ENCODE measurements around the gene PKN2.

Gene PKN2

DNA sequence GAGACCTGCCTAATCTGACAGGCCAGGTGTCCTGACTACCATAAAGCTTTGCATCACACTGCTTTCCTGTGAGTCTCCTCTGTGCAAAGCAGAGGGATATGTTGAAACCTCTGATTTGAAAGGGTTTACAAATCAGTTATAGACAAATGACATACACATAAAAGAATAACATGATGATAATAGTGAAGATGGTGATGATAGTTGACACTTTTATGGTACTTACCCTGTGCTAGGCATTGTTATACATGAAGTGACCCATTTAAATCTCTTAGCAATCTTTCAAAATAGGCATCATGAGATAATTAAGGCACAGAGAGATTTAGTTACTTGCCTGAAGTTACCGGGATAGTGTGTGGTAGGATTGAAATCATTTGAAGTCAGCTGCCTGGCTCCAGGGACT, 34.1 kb upstream of the PKN2 start:
- no peak overlapping the region for H3K27ac ChIP-seq

DNA sequence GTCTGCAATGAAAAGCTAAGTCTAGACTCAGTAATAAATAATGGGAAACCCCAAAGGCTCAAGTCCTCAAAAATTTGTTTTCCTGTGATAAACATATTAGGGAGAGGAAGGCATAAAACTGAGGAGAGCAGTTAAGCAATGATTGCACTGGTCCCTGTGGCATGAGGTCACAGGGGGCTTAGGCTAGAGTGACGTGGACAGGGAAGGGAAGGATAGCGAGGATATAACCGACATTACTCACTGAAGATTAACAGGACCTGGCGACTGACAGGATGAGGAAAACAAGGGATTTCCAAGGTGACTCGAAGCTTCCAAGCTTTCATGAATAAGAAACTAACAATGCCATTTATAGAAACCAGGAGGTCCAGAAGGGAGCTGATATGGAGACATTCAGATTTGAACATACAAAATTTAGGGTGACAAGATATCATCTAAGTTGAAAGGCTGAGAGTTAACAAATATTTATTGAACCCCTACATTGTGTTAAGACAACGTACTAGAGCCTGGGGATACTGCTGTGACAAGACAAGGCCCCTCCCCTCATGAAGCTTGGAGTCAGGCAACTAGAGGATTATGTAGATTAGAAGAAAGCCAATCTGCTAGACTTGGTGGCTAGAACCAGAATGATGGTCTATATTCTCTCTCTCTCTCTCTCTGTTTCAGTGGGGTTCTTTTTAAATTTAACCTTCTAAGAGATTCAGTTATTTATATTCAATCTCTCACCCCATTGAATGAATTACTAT, 33.2 kb upstream of the PKN2 start:
- no peak overlapping the region for H3K4me2 ChIP-seq
- H2AFZ ChIP-seq (ENCODE audit: low read depth): no peak overlapping the region
- TF ChIP-seq, protein P1, sequence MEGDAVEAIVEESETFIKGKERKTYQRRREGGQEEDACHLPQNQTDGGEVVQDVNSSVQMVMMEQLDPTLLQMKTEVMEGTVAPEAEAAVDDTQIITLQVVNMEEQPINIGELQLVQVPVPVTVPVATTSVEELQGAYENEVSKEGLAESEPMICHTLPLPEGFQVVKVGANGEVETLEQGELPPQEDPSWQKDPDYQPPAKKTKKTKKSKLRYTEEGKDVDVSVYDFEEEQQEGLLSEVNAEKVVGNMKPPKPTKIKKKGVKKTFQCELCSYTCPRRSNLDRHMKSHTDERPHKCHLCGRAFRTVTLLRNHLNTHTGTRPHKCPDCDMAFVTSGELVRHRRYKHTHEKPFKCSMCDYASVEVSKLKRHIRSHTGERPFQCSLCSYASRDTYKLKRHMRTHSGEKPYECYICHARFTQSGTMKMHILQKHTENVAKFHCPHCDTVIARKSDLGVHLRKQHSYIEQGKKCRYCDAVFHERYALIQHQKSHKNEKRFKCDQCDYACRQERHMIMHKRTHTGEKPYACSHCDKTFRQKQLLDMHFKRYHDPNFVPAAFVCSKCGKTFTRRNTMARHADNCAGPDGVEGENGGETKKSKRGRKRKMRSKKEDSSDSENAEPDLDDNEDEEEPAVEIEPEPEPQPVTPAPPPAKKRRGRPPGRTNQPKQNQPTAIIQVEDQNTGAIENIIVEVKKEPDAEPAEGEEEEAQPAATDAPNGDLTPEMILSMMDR (conservative IDR thresholded peaks at IDR 0.05; ENCODE audit: low read depth, low read length): no peak
- no peak overlapping the region for H3K4me3 ChIP-seq (IDR thresholded peaks at IDR 0.05; ENCODE audit: insufficient read depth, low read depth, low read length)
- H3K4me1 ChIP-seq (ENCODE audit: low read depth, poor library complexity, severe bottlenecking): no peaks in the 10 kb centered on the region
- no peaks in the 10 kb centered on the region for H3K79me2 ChIP-seq (ENCODE audit: insufficient read depth, low read depth)
- no peaks in the 10 kb centered on the region for H3K27me3 ChIP-seq (ENCODE audit: insufficient read depth, low read depth)
- H3K9ac ChIP-seq: no peak overlapping the region
- H3K27ac ChIP-seq: no peak overlapping the region
- H4K20me1 ChIP-seq (ENCODE audit: insufficient read depth): no peaks in the 10 kb centered on the region
- no peaks in the 10 kb centered on the region for H3K36me3 ChIP-seq (ENCODE audit: insufficient read depth)

More for the DNA sequence above, 34.1 kb upstream of the PKN2 start:
- Histone ChIP-seq H3K9ac (no peak overlapping the region), H3K79me2 (ENCODE audit: insufficient read depth, low read depth) (no peaks in the 10 kb centered on the region), H4K20me1 (ENCODE audit: insufficient read depth) (no peaks in the 10 kb centered on the region), H3K4me1 (ENCODE audit: low read depth, poor library complexity, severe bottlenecking) (no peaks in the 10 kb centered on the region), H2AFZ (ENCODE audit: low read depth) (no peak overlapping the region), H3K27me3 (ENCODE audit: insufficient read depth, low read depth) (no peaks in the 10 kb centered on the region), H3K4me3 (IDR thresholded peaks at IDR 0.05; ENCODE audit: insufficient read depth, low read depth, low read length) (no peak overlapping the region), H3K36me3 (ENCODE audit: insufficient read depth) (no peaks in the 10 kb centered on the region), H3K4me2 (no peak overlapping the region)
- TF ChIP-seq, protein P1 (conservative IDR thresholded peaks at IDR 0.05; ENCODE audit: low read depth, low read length): no peak

DNA sequence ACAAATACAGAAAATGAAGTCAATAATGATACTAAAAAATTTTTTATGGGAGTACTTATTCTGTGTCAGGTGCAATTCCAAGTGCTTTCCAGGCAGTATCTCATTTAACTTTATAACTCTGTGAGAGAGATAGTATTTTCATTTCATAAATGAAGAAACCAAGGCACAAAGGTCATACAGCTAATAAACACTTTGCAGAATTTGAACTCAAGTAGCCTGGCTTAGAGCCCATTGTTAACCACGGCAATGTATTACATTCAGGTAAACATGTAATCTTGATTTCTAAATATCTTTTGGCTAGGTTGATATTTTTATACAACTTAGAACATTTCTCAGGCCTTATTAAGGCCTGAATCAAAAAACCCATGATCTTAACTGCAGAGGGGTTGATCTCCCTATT, 28.9 kb upstream of the PKN2 start:
- Histone ChIP-seq H3K9ac (no peak overlapping the region), H3K27me3 (ENCODE audit: insufficient read depth, low read depth) (no peaks in the 10 kb centered on the region), H3K4me2 (no peak overlapping the region), H4K20me1 (ENCODE audit: insufficient read depth) (no peaks in the 10 kb centered on the region), H2AFZ (ENCODE audit: low read depth) (no peak overlapping the region), H3K27ac (no peak overlapping the region), H3K4me1 (ENCODE audit: low read depth, poor library complexity, severe bottlenecking) (no peaks in the 10 kb centered on the region), H3K4me3 (IDR thresholded peaks at IDR 0.05; ENCODE audit: insufficient read depth, low read depth, low read length) (no peak overlapping the region), H3K79me2 (ENCODE audit: insufficient read depth, low read depth) (no peaks in the 10 kb centered on the region), H3K36me3 (ENCODE audit: insufficient read depth) (no peaks in the 10 kb centered on the region)
- TF ChIP-seq, protein P1 (conservative IDR thresholded peaks at IDR 0.05; ENCODE audit: low read depth, low read length): no peak

DNA sequence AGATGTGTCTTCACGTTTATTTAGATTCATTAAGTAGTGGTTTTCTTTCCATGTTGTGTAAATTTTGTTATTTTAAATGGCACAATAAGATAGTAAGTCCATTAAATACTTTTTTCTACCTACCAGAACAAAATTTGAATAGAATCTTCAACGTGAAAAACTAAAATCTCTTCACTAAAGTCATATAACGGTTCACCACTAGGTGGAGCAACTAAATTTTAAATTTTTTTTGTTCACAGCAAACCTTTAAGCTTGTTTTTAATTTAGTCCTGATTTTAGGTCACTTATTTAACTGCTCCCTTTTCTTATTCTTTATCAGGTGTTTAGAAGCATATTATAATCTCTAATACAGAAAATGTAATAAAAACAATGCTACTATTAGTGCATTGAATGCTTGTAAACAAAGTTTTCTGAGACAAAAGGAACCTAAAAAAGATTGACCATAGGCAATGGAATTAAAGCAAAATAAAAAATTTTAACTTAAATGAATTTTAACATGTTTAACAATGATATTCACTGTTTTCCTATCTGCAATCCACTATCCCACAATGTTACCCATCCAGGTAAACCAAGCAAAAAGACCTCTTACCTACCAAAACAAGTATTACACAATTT, 28.3 kb upstream of the PKN2 start:
- H3K9ac ChIP-seq: no peak overlapping the region
- H3K36me3 ChIP-seq (ENCODE audit: insufficient read depth): no peaks in the 10 kb centered on the region
- no peak overlapping the region for H2AFZ ChIP-seq (ENCODE audit: low read depth)
- peaks cover 5% of the 10 kb centered on the region for H3K4me1 ChIP-seq (ENCODE audit: low read depth, poor library complexity, severe bottlenecking)
- no peaks in the 10 kb centered on the region for H3K27me3 ChIP-seq (ENCODE audit: insufficient read depth, low read depth)
- H3K4me3 ChIP-seq (IDR thresholded peaks at IDR 0.05; ENCODE audit: insufficient read depth, low read depth, low read length): no peak overlapping the region
- H3K4me2 ChIP-seq: no peak overlapping the region
- TF ChIP-seq, protein P1 (conservative IDR thresholded peaks at IDR 0.05; ENCODE audit: low read depth, low read length): peak; percentile 67
- H3K27ac ChIP-seq: no peak overlapping the region
- no peaks in the 10 kb centered on the region for H3K79me2 ChIP-seq (ENCODE audit: insufficient read depth, low read depth)
- no peaks in the 10 kb centered on the region for H4K20me1 ChIP-seq (ENCODE audit: insufficient read depth)

All from KMS-11 (cell line).